DOHH2 (cell line): ENCODE data around the gene IGSF22.

ENCODE experiments used
- H3F3A ChIP-seq: fragments of 200-600 bp; sonication (generic), shearing (Covaris generic); 2 replicates; pipeline ENCODE4 v1.6.0; 2016; ENCODE audit warnings: antibody characterized with exemption, mild to moderate bottlenecking; ENCODE audit not compliant: control insufficient read depth, insufficient read depth
- H3K27ac ChIP-seq: fragments of 200-600 bp; sonication (generic); 2 replicates; pipeline ENCODE4 v1.5.1; 2014; ENCODE audit warnings: low read depth, mild to moderate bottlenecking, low read length, moderate library complexity
- H3K27me3 ChIP-seq: fragments of 200-600 bp; sonication (generic); 2 replicates; pipeline ENCODE4 v1.6.1; 2014; ENCODE audit warnings: mild to moderate bottlenecking, low read length, mixed read lengths; ENCODE audit not compliant: control insufficient read depth
- H3K36me3 ChIP-seq: fragments of 200-600 bp; sonication (generic); 2 replicates; pipeline ENCODE4 v1.6.1; 2014; ENCODE audit warnings: mild to moderate bottlenecking, low read length, moderate library complexity, mixed read lengths; ENCODE audit not compliant: control insufficient read depth
- H3K4me1 ChIP-seq: fragments of 200-600 bp; sonication (generic); 2 replicates; pipeline ENCODE4 v1.6.1; 2014; ENCODE audit warnings: mild to moderate bottlenecking, low read length, mixed read lengths; ENCODE audit not compliant: control insufficient read depth
- H3K4me2 ChIP-seq: fragments of 200-600 bp; sonication (generic); 2 replicates; pipeline ENCODE4 v1.6.0; 2014; ENCODE audit warnings: mild to moderate bottlenecking, low read length, moderate library complexity
- H3K4me3 ChIP-seq: fragments of 200-600 bp; sonication (generic); 2 replicates; pipeline ENCODE4 v1.5.1; 2014; ENCODE audit warnings: mild to moderate bottlenecking, low read length, mixed read lengths
- H3K79me2 ChIP-seq: fragments of 200-600 bp; sonication (generic); 2 replicates; pipeline ENCODE4 v1.6.1; 2014; ENCODE audit warnings: mild to moderate bottlenecking, low read length, mixed read lengths; ENCODE audit not compliant: control insufficient read depth
- H3K9me2 ChIP-seq: fragments of 200-600 bp; sonication (generic); replicated peaks from 2 replicates; pipeline ENCODE4 v1.6.1; 2014; ENCODE audit warnings: mild to moderate bottlenecking, low read length, mixed read lengths; ENCODE audit not compliant: control insufficient read depth
- H3K9me3 ChIP-seq: fragments of 200-600 bp; sonication (generic); 2 replicates; pipeline ENCODE4 v1.6.1; 2014; ENCODE audit warnings: antibody characterized with exemption, low read length, mixed read lengths; ENCODE audit not compliant: control insufficient read depth, insufficient read depth
- H4K20me1 ChIP-seq: fragments of 200-600 bp; sonication (generic); 2 replicates; pipeline ENCODE4 v1.6.0; 2014; ENCODE audit warnings: low read depth, mild to moderate bottlenecking, antibody characterized with exemption, low read length, moderate library complexity; ENCODE audit not compliant: control insufficient read depth, insufficient read depth
- EZH2phosphoT487 ChIP-seq: fragments of 200-600 bp; sonication (generic); IDR thresholded peaks from 2 replicates; pipeline ENCODE4 v1.6.1; 2017; ENCODE audit warnings: borderline replicate concordance, mild to moderate bottlenecking, antibody characterized with exemption, low read length, moderate library complexity, mixed read lengths
- TF ChIP-seq, protein P1 (sequence below): fragments of 200-600 bp; sonication (generic); IDR thresholded peaks from one replicate; pipeline ENCODE4 v1.5.1; 2014; ENCODE audit warnings: antibody characterized with exemption, mild to moderate bottlenecking, low read depth, low read length; ENCODE audit not compliant: poor library complexity, severe bottlenecking

Gene IGSF22

DNA sequence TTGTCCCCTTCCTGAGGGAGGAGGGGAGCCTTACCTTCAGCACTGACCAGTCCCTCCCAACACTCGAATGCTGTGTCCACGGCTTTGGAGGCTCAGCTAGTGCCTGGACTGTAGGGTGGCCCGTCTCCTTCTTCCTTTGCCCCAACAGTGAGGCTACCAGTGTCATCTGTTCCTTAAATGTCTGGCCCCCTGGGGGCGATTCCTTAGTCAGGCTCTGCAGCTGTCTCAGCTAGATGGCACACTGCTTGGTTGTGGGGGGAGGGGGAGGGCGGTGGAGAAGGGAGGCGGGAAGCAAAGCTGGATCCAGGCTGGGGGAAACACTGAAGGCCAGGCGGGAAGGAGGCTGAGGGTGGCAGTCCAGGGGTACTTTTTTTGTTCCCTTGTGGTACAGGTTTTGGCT is at the start of gene IGSF22:
Gene IGSF22 (minus strand): TSS at position 149 of the 400 bp plus-strand sequence. CDS start 1,952 bp downstream, outside the sequence.
- H3F3A ChIP-seq: no peaks in the 10 kb centered on the region
- H3K36me3 ChIP-seq: no peaks in the 10 kb centered on the region
- H3K79me2 ChIP-seq: no peaks in the 10 kb centered on the region

DNA sequence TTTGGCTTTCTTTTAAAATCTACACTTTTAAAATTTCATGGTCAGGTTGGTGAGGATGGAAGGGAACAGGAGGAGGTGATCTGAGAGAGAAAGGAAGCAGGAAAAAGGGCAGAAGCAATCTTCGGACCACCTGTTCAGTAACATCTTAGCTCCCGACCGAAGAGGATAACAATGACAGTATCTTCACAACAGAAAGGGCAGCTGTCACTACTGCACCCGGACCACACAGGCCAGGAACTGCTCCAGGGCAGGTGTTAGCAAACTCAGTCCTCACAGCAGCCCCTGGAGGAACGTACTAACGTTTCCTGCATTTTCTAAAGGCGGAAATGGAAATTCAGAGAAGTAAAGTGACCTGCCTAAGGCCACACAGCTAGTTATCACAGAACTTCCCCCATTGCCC is 48.8 kb upstream of the IGSF22 start:
- Histone ChIP-seq H3K36me3 (no peaks in the 10 kb centered on the region), H3K79me2 (no peaks in the 10 kb centered on the region), H3F3A (no peaks in the 10 kb centered on the region), H3K4me2 (no peak overlapping the region), H3K27me3 (peaks cover 20% of the 10 kb centered on the region), H3K4me1 (0 out of 2 replicates have a peak, but pooled peaks cover 2% of the 10 kb centered on the region), H4K20me1 (no peaks in the 10 kb centered on the region), H3K9me3 (no peaks in the 10 kb centered on the region), H3K9me2 (no peaks in the 10 kb centered on the region), H3K27ac (no peak overlapping the region), H3K4me3 (no peak overlapping the region)
- TF ChIP-seq, protein P1, sequence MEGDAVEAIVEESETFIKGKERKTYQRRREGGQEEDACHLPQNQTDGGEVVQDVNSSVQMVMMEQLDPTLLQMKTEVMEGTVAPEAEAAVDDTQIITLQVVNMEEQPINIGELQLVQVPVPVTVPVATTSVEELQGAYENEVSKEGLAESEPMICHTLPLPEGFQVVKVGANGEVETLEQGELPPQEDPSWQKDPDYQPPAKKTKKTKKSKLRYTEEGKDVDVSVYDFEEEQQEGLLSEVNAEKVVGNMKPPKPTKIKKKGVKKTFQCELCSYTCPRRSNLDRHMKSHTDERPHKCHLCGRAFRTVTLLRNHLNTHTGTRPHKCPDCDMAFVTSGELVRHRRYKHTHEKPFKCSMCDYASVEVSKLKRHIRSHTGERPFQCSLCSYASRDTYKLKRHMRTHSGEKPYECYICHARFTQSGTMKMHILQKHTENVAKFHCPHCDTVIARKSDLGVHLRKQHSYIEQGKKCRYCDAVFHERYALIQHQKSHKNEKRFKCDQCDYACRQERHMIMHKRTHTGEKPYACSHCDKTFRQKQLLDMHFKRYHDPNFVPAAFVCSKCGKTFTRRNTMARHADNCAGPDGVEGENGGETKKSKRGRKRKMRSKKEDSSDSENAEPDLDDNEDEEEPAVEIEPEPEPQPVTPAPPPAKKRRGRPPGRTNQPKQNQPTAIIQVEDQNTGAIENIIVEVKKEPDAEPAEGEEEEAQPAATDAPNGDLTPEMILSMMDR: no peak
- no peak for TF ChIP-seq EZH2phosphoT487

More for the DNA sequence above, at the start of gene IGSF22:
- Histone ChIP-seq H3K27me3 (no peaks in the 10 kb centered on the region), H3K9me3 (no peaks in the 10 kb centered on the region), H3K4me2 (no peak within 1 kb of the TSS), H3K4me1 (peaks cover 13% of the 10 kb centered on the region), H4K20me1 (no peaks in the 10 kb centered on the region), H3K9me2 (no peaks in the 10 kb centered on the region), H3K4me3 (no peak within 1 kb of the TSS), H3K27ac (no peak within 1 kb of the TSS)
- no peak for TF ChIP-seq EZH2phosphoT487
- TF ChIP-seq, protein P1: no peak

DNA sequence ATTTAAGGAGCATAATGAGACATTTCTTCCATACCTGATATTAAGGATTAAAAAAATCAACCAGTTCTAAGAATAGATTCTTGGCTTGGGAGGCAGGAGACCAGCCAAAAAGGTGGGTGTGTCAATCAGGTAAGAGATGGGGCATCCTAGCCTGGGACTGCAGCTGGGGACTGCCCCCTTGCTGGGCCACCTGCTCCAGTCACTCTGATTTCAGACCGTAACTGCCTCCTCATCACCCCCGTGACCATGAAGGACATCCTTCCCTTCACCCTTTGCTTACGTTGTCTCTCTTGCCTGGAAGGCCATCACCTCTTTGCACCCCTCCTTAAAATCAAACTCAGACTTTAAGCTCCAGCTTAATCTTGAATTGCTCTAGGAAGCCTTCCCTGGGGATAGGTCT is 47.7 kb upstream of the IGSF22 start:
- Histone ChIP-seq H3K36me3 (no peaks in the 10 kb centered on the region), H3K27ac (no peak overlapping the region), H4K20me1 (no peaks in the 10 kb centered on the region), H3K9me2 (no peaks in the 10 kb centered on the region), H3K9me3 (no peaks in the 10 kb centered on the region), H3K4me1 (peaks cover 10% of the 10 kb centered on the region), H3K4me2 (no peak overlapping the region), H3K79me2 (no peaks in the 10 kb centered on the region), H3K27me3 (peaks cover 20% of the 10 kb centered on the region), H3K4me3 (no peak overlapping the region), H3F3A (no peaks in the 10 kb centered on the region)
- TF ChIP-seq, protein P1: no peak
- TF ChIP-seq EZH2phosphoT487: no peak

DNA sequence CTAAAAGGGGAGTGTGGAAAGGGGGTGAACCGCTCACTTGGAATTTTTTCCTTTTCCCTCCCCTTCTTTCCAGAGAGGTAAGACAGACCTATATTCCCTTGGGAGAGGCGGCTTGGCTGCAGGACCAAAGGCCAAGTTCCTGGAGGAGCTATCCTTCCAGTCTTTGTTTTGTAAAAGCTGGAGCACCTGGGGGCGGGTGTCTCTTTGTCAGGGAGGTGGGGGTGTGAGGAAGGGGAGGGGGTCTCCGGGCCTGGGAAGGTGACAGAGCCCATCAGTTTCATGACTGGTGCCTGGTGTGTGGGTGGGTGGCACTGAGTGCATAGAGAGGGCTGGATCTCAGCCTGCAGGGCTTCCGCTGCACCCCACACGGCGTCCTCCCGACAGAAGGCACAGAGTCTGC is 47.1 kb upstream of the IGSF22 start:
- Histone ChIP-seq H3K9me2 (no peaks in the 10 kb centered on the region), H3K27me3 (peaks cover 20% of the 10 kb centered on the region), H3K79me2 (no peaks in the 10 kb centered on the region), H4K20me1 (no peaks in the 10 kb centered on the region), H3F3A (no peaks in the 10 kb centered on the region), H3K27ac (no peak overlapping the region), H3K4me1 (peaks cover 16% of the 10 kb centered on the region), H3K4me2 (no peak overlapping the region), H3K9me3 (no peaks in the 10 kb centered on the region), H3K36me3 (no peaks in the 10 kb centered on the region), H3K4me3 (no peak overlapping the region)
- TF ChIP-seq EZH2phosphoT487: no peak
- TF ChIP-seq, protein P1: no peak
